ENCODE measurements around the gene SLC39A8.

SLC39A8 gene

GRCh38 chr4:102217775-102218355 is 127.4 kb downstream of the SLC39A8 start:
- Histone ChIP-seq H3K9ac (ENCODE audit: low read depth, low read length) (no peak overlapping the region), H3K36me3 (ENCODE audit: insufficient read depth, low read length) (no peaks in the 10 kb centered on the region), H3K9me3 (ENCODE audit: control insufficient read depth, insufficient read depth, low read length) (no peaks in the 10 kb centered on the region), H3K4me1 (ENCODE audit: insufficient read depth, low read length) (peaks cover 8% of the 10 kb centered on the region)

GRCh38 chr4:102217345-102217744 is 127.9 kb downstream of the SLC39A8 start:
- no peak overlapping the region for H3K9ac ChIP-seq (ENCODE audit: low read depth, low read length)
- no peaks in the 10 kb centered on the region for H3K9me3 ChIP-seq (ENCODE audit: control insufficient read depth, insufficient read depth, low read length)
- peaks cover 8% of the 10 kb centered on the region for H3K4me1 ChIP-seq (ENCODE audit: insufficient read depth, low read length)
- H3K36me3 ChIP-seq (ENCODE audit: insufficient read depth, low read length) = no peaks in the 10 kb centered on the region

GRCh38 chr4:102216666-102217065 is 128.6 kb downstream of the SLC39A8 start:
- no peaks in the 10 kb centered on the region for H3K36me3 ChIP-seq (ENCODE audit: insufficient read depth, low read length)
- no peak overlapping the region for H3K9ac ChIP-seq (ENCODE audit: low read depth, low read length)
- peaks cover 8% of the 10 kb centered on the region for H3K4me1 ChIP-seq (ENCODE audit: insufficient read depth, low read length)
- H3K9me3 ChIP-seq (ENCODE audit: control insufficient read depth, insufficient read depth, low read length) = no peaks in the 10 kb centered on the region

GRCh38 chr4:102213031-102213430 is 132.3 kb downstream of the SLC39A8 start:
- no peaks in the 10 kb centered on the region for H3K4me1 ChIP-seq (ENCODE audit: insufficient read depth, low read length)
- H3K9ac ChIP-seq (ENCODE audit: low read depth, low read length) = no peak overlapping the region
- no peaks in the 10 kb centered on the region for H3K36me3 ChIP-seq (ENCODE audit: insufficient read depth, low read length)
- no peaks in the 10 kb centered on the region for H3K9me3 ChIP-seq (ENCODE audit: control insufficient read depth, insufficient read depth, low read length)

Measured in ES-I3 (cell line).